IPS DF 19.7 (cell line): ENCODE results near the gene CKAP5.

Experiments
- DNase-seq: peaks from one replicate; pipeline ENCODE4 v3.0.0-alpha.2; 2013; ENCODE audit warnings: low read depth, low spot score

CKAP5 gene

DNA sequence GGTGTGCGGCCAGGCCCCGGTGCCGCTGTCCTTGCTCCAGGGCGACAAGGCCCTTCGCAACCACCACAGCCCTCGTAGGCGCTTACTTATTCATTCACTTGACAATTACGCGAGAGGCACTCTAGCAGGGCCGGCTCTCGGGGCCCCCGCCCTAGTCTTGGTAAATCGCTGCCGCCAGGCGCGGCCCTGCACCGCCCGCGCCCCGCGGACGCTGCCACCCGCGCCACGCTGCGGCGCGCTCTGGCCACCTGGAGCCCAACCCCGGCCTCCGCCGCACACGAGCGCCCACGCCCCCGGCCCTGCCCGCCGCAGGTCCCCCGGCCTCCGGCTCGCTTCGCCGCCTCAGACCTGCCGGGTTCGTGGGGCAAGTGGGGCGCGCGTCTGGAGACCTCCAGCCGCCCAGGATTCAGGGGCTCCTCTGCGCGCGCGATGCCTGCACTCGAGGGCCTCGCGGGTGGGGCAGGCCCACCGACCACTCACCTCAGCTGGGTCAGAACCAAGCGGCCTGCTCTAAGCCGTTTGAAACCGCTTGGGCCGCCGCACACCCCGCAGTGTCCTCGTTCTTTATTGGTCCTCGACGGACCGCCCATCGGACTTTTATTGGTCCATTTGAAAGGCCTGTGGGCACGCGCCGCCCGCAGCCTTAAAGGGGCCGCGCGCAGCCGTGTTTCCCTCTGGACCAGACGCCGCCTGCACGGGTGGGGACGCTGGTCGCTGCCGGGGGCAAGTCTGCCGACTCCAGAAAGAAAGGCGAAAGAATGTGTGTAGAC is at the start of gene CKAP5:
CKAP5 (minus strand) TSS at position 541 of the 770 bp plus-strand sequence. CDS start 25,049 bp downstream, outside the sequence.
- DNase-seq: peak; percentile 73

- DNase-seq: no peak
Measured at GRCh38 chr11:46895821-46896220, 49.7 kb upstream of the CKAP5 start.

DNA sequence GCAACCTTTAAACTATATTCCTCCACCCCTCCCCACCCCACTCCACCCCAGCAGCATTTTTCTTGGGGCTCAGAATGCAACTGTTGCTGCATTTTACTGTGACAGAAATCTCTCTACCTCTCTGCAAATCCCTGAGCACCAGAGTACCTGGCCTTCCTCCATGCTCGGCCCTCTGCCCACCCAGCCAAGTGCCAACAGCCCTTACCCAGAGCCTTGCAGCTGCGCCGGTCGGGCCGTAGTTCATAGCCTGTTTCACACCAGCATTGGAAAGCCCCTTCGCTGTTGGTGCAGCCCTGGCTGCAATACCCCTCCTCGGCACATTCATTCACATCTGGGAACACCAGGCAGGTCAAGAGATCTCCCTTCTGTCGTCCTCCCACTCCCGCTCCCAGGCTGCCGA is 48.9 kb upstream of the CKAP5 start:
- no peak for DNase-seq

GRCh38 chr11:46894506-46894905 is 48.4 kb upstream of the CKAP5 start:
- no peak for DNase-seq

DNA sequence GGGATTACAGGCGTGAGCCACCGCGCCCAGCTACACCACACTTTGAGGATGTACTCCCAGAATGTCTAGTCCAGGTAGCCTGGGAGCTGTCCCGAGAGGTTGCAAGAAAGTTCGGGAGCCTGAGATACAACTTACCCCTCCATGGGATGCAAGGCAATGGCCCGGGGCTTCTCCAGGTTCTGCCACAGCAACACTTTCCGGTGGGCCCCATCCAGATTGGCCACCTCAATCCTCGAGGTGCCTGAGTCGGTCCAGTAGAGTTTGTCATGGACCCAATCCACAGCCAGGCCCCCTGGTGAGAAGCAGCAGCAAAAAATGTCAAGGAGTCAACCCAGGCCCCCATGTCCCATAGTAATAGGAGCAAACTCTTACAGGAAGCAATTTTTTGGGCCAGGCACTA is 46.8 kb upstream of the CKAP5 start:
- DNase-seq: no peak

DNA sequence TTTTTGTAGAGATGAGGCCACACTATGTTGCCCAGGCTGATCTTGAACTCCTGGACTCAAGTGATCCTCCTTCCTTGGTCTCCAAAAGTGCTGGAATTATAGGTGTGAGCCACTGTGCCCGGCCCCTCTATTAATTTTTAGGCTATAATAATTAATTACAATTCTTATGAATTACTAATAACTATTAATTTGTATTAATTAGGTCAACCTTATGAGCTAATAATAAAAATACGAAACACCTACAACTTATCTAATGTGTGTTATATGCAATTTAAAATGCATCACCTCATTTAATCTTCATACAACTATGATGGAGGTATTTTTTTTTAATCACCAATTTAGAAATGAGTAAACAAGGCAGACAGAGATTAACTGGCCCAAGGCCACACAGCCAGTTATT is 46.0 kb upstream of the CKAP5 start:
- DNase-seq: no peak

- DNase-seq: no peak
Measured at GRCh38 chr11:46890665-46891064, 44.6 kb upstream of the CKAP5 start.

GRCh38 chr11:46889689-46890475 is 43.8 kb upstream of the CKAP5 start:
- DNase-seq: no peak

- DNase-seq: no peak
Measured at GRCh38 chr11:46889251-46889650, 43.2 kb upstream of the CKAP5 start.

GRCh38 chr11:46888636-46889035 is 42.6 kb upstream of the CKAP5 start:
- DNase-seq: no peak

DNA sequence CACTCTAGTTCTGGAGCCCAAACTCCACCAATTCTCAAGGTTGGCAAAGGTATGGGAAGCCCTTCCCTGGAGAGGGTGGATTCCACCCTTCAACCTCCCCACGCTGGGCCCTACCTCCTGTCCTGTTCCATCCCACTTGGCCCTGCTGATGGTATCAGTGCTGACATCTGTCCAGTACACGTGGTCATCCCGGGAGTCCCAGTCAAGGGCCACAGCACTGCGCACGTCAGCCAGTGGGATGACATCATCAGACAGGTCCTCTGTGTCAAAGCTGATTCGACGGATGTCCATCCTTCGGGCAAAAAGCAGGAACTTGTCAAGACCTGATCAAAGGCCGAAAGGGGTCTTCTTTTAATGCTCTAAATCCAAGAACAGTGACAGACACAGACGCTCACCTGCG is 40.1 kb upstream of the CKAP5 start:
- no peak for DNase-seq

DNA sequence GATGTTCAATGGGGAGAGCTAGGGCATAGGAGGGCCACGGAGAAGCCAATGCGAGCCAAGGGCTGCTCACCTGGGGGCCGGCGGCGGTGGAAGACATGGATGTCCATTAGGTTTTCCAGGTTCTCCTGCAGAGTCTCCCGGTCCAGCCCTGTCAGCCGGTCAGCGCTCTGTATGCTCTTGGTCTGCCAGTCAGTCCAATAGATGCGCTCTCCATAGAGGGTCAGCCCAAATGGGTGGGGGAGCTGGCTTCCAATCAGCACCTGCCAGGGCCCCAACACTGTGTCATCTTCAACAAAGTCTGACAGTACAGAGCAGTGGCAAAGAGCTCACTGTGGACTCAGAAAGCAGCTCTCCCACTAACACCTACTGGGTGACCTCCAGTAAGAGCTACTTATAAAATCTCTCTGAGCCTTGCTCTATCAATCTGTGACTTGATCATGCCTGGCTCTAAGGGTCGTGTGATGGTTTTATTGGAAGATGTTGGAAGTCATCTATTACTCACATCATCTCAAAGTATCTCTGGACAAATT is 33.0 kb upstream of the CKAP5 start:
- no peak for DNase-seq

GRCh38 chr11:46877580-46877979 is 31.5 kb upstream of the CKAP5 start:
- DNase-seq: no peak

DNA sequence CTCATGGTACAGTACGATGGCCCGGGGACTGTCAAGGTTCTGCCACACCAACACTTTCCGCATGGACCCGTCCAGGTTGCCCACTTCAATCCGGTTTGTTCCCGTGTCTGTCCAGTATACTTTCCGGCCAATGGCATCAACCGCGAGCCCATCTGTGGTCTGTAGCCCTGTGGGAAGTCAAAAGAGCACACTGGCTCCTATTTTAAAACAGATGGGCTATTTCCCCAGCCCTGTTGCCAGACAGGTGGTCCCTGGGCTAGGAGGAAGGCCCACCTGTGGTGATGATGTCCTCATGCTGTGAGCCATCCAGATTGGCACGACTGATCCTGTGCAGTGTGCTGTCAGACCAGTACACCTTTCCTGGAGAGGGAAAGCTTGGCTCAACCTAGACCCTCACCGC is 30.4 kb upstream of the CKAP5 start:
- DNase-seq: no peak

GRCh38 chr11:46874586-46874985 is 28.5 kb upstream of the CKAP5 start:
- DNase-seq: no peak

- no peak for DNase-seq
Measured at GRCh38 chr11:46868912-46869311, 22.8 kb upstream of the CKAP5 start.

GRCh38 chr11:46865340-46865739 is 19.3 kb upstream of the CKAP5 start:
- DNase-seq: no peak

- DNase-seq: no peak
Measured at GRCh38 chr11:46860218-46860617, 14.1 kb upstream of the CKAP5 start.

- DNase-seq: no peak
Measured at GRCh38 chr11:46858920-46859546, 13.0 kb upstream of the CKAP5 start.

- no peak for DNase-seq
Measured at GRCh38 chr11:46857666-46858065, 11.6 kb upstream of the CKAP5 start.

DNA sequence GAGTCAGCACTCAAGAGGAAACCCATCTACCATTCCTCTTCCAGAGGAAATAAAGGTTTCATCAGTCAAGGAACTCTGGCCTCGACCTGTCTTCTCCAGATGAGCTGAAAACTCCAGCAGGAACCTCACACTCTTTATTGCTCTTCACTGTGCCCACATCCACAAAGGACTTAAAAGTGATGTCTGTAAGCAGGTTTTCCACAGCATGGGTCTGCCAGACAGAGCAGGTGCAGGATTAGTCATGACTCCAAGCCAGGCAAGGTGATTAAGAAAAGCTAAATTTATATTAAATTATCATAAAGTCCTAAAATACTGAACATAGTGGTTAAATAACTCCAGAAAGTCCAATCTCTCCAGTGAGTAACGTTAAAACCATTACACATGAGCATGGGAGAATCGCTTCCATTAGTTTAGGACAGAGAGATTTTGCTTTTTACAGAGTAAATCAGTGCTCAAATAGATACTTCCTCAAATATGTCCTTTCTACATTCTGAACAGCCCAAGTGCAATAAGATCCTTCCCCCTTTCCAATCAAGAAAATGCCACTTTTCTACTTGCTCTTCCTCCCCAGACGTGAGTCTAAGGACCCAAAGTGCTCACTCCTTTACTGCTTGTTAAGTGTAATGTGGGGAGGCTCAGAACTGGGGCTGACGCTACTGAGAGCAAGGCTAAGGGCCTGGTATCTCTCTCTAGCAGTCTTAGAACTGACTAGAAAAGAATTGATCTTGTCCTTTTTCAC is 10.7 kb upstream of the CKAP5 start:
- no peak for DNase-seq

DNA sequence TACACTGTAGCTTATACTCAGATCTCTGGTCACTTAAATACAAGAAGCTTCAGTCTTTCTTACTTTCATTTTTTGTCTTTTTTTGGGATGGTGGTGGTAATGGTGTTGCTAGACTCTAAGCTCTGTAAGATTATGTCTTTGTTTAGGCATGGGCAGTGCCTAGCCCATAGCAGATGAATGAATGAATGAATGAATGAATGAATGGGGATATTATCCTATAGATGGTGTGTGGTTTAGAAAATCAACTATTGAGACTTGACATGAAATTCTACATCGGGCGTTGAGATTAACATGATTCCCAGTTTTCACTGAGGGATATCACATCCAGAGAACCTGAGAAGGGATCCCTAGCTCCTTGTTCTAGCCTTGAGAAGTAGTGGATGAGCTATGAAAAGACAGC is 9.8 kb upstream of the CKAP5 start:
- no peak for DNase-seq
